H9 (cell line): ENCODE measurements around the gene SMAD3. TPM values are rescaled to one million over a fixed set of nuclear protein-coding genes. Genes with fewer than 3 reads are reported as not detected.

Source experiments
- DNase-seq: peaks from one replicate; pipeline ENCODE4 v3.0.0-alpha.2; 2017
- H2AFZ ChIP-seq: one replicate; pipeline ENCODE4 v1.6.1; 2013; ENCODE audit warnings: mild to moderate bottlenecking, low read length, control low read depth, moderate library complexity
- H2AK5ac ChIP-seq: 2 replicates; pipeline ENCODE4 v1.6.1; 2013; ENCODE audit warnings: low read length, control low read depth, mixed read lengths; ENCODE audit not compliant: insufficient read length
- H2BK120ac ChIP-seq: one replicate; pipeline ENCODE4 v1.6.1; 2013; ENCODE audit warnings: low read depth, mild to moderate bottlenecking, low read length, control low read depth, inconsistent platforms; ENCODE audit not compliant: poor library complexity, severe bottlenecking
- H2BK12ac ChIP-seq: 2 replicates; pipeline ENCODE4 v1.6.1; 2013; ENCODE audit warnings: low read length, control low read depth, mixed read lengths, low read depth; ENCODE audit not compliant: insufficient read length
- H2BK15ac ChIP-seq: 2 replicates; pipeline ENCODE4 v1.6.1; 2013; ENCODE audit warnings: low read depth, low read length, control low read depth
- H2BK20ac ChIP-seq: one replicate; pipeline ENCODE4 v1.6.1; 2013; ENCODE audit warnings: low read depth, mild to moderate bottlenecking, low read length, control low read depth, inconsistent platforms; ENCODE audit not compliant: poor library complexity, severe bottlenecking
- H2BK5ac ChIP-seq: 2 replicates; pipeline ENCODE4 v1.6.1; 2013; ENCODE audit warnings: low read length, control low read depth, mixed read lengths; ENCODE audit not compliant: insufficient read length
- H3K14ac ChIP-seq: 2 replicates; pipeline ENCODE4 v1.6.1; 2013; ENCODE audit warnings: low read length, control low read depth; ENCODE audit not compliant: insufficient read depth
- H3K18ac ChIP-seq: 2 replicates; pipeline ENCODE4 v1.6.1; 2013; ENCODE audit warnings: low read depth, mild to moderate bottlenecking, mixed read lengths, low read length, control low read depth; ENCODE audit not compliant: insufficient read length
- H3K23ac ChIP-seq: 2 replicates; pipeline ENCODE4 v1.6.1; 2013; ENCODE audit warnings: low read length, control low read depth, mixed read lengths, low read depth; ENCODE audit not compliant: insufficient read length
- H3K23me2 ChIP-seq: 2 replicates; pipeline ENCODE4 v1.6.1; 2013; ENCODE audit warnings: low read depth, mild to moderate bottlenecking, mixed read lengths, low read length, control low read depth; ENCODE audit not compliant: insufficient read length, poor library complexity, severe bottlenecking
- H3K27ac ChIP-seq: 2 replicates; pipeline ENCODE4 v1.5.1; 2013; ENCODE audit warnings: low read length, control low read depth, mixed read lengths, low read depth; ENCODE audit not compliant: insufficient read length
- H3K27me3 ChIP-seq: 2 replicates; pipeline ENCODE4 v1.6.1; 2013; ENCODE audit warnings: low read length, control low read depth, inconsistent platforms; ENCODE audit not compliant: insufficient read depth
- H3K4ac ChIP-seq: 2 replicates; pipeline ENCODE4 v1.6.1; 2013; ENCODE audit warnings: low read depth, mild to moderate bottlenecking, control low read depth, inconsistent platforms, low read length, moderate library complexity
- H3K4me1 ChIP-seq: 2 replicates; pipeline ENCODE4 v1.6.1; 2013; ENCODE audit warnings: low read length, control low read depth, inconsistent platforms; ENCODE audit not compliant: insufficient read depth
- H3K4me2 ChIP-seq: 2 replicates; pipeline ENCODE4 v1.6.1; 2013; ENCODE audit warnings: low read length, control low read depth, mixed read lengths; ENCODE audit not compliant: insufficient read length, insufficient read depth
- H3K56ac ChIP-seq: 2 replicates; pipeline ENCODE4 v1.6.1; 2013; ENCODE audit warnings: low read depth, mild to moderate bottlenecking, mixed read lengths, low read length, control low read depth; ENCODE audit not compliant: insufficient read length
- H3K79me1 ChIP-seq: 2 replicates; pipeline ENCODE4 v1.6.1; 2013; ENCODE audit warnings: low read depth, mild to moderate bottlenecking, moderate library complexity, low read length, control low read depth, inconsistent platforms; ENCODE audit not compliant: insufficient read depth, poor library complexity, severe bottlenecking
- H3K79me2 ChIP-seq: 2 replicates; pipeline ENCODE4 v1.6.1; 2013; ENCODE audit warnings: low read length, control low read depth, inconsistent platforms; ENCODE audit not compliant: insufficient read depth
- H3K9ac ChIP-seq: 2 replicates; pipeline ENCODE4 v1.6.1; 2013; ENCODE audit warnings: low read length, control low read depth, mixed read lengths; ENCODE audit not compliant: insufficient read length; ENCODE audit errors: extremely low read depth
- H3K9me3 ChIP-seq: one replicate; pipeline ENCODE4 v1.6.1; 2013; ENCODE audit warnings: low read depth, low read length, inconsistent platforms; ENCODE audit not compliant: control insufficient read depth
- H3T11ph ChIP-seq: one replicate; pipeline ENCODE4 v1.6.1; 2013; ENCODE audit warnings: mild to moderate bottlenecking, low read length, control low read depth, inconsistent platforms
- H4K20me1 ChIP-seq: one replicate; pipeline ENCODE4 v1.6.1; 2013; ENCODE audit not compliant: control insufficient read depth, insufficient read length, insufficient read depth
- H4K5ac ChIP-seq: 2 replicates; pipeline ENCODE4 v1.6.1; 2013; ENCODE audit warnings: low read depth, mild to moderate bottlenecking, mixed read lengths, low read length, control low read depth; ENCODE audit not compliant: insufficient read length
- H4K8ac ChIP-seq: replicated peaks from 2 replicates; pipeline ENCODE4 v1.6.1; 2013; ENCODE audit warnings: low read length, control low read depth, mixed read lengths, low read depth; ENCODE audit not compliant: insufficient read length
- H4K91ac ChIP-seq: 2 replicates; pipeline ENCODE4 v1.6.1; 2013; ENCODE audit warnings: low read depth, mild to moderate bottlenecking, moderate library complexity, mixed read lengths, low read length, control low read depth; ENCODE audit not compliant: insufficient read length
- H3K27ac Mint-ChIP-seq, 3 experiments: 2 replicates in 2 of 3; 3 replicates in 1 of 3; pipeline ENCODE4 v1.8.0; 2020 to 2021; ENCODE audit warnings: mixed read lengths in 3 of 3, mild to moderate bottlenecking in 1 of 3, moderate library complexity in 1 of 3
- H3K27me3 Mint-ChIP-seq: 2 replicates; pipeline ENCODE4 v1.8.0; 2021; ENCODE audit warnings: low read depth, mild to moderate bottlenecking, moderate library complexity, mixed read lengths
- H3K36me3 Mint-ChIP-seq, 3 experiments: 2 replicates in 2 of 3; 3 replicates in 1 of 3; pipeline ENCODE4 v1.8.0; 2020 to 2021; ENCODE audit warnings: low read depth in 3 of 3, mixed read lengths in 3 of 3; ENCODE audit not compliant: insufficient read depth in 1 of 3
- H3K4me1 Mint-ChIP-seq, 2 experiments: 2 replicates each; pipeline ENCODE4 v1.8.0; 2020; ENCODE audit warnings: mixed read lengths in 2 of 2
- H3K4me3 Mint-ChIP-seq, 2 experiments: 2 replicates in 1 of 2; 3 replicates in 1 of 2; pipeline ENCODE4 v1.8.0; 2020 to 2021; ENCODE audit warnings: mild to moderate bottlenecking in 2 of 2, mixed read lengths in 2 of 2, moderate library complexity in 1 of 2
- H3K9me3 Mint-ChIP-seq, 2 experiments: 2 replicates in 1 of 2; 3 replicates in 1 of 2; pipeline ENCODE4 v1.8.0; 2020; ENCODE audit warnings: mild to moderate bottlenecking in 2 of 2, mixed read lengths in 2 of 2, moderate library complexity in 1 of 2
- CTCF ChIP-seq: fragments of 200-600 bp; sonication (generic); conservative IDR thresholded peaks from 3 replicates; pipeline ENCODE4 v1.8.0; 2021; ENCODE audit warnings: antibody characterized with exemption, mild to moderate bottlenecking
- WGBS: extraction: QIAGEN DNeasy Blood & Tissue Kit; methylation state at CpG from one replicate; pipeline ENCODE4 v1.1.7; 2013; ENCODE audit warnings: missing lambda C conversion rate, low lambda C conversion rate, mixed read lengths; ENCODE audit not compliant: insufficient read length; ENCODE audit errors: extremely low coverage; 5-methylcytosine and 5-hydroxymethylcytosine counted together
- total RNA-seq: library from RNA; stranded (reverse); gene quantifications from 2 replicates; pipeline ENCODE4 v1.2.1, GENCODE V29; 2021

The SMAD3 gene
- total RNA-seq, 1 experiment from 2014 or later = 26.7 TPM

DNA sequence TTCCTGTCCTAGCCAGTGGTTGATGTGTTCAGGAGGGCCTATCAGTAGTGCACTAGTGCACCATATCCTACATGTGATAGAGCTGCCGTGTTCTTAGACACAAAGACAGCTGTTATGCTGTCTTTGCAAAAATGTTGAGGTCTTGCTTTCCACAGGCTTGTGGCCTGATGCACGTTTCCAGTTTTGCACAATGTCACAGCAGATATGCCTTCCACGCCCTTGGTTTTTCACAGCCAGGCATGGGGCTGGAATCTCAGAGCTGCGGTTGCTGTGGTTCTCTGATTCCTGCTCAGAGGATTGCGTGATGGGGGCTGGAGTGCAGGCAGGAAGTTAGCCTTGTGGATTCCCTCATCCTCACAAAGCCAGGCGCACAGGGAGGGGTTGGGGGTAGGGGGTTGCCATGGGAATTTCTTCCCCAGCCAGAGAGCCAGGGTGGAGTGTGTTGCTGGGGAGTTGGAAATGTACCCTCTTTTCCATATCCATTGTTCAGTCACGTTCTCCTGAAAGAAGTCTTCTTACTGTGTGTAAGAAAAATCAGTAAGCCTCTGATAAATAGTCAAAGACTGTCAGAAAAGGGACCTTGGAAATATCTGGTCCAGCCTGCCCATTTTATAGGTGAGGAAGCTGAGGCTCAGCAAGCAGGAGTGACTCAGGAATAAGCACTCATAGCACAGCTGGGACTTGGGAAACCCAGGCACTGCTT lies 79.4 kb downstream of the SMAD3 start:
- Histone ChIP-seq H4K20me1 (no peaks in the 10 kb centered on the region), H2BK5ac (no peak overlapping the region), H4K8ac (no peak overlapping the region), H2BK15ac (no peak overlapping the region), H3K4me2 (no peak overlapping the region), H2BK20ac (no peak overlapping the region), H3K14ac (no peak overlapping the region; the same call in 1 of the 2 replicates), H2AK5ac (no peak overlapping the region), H2AFZ (no peak overlapping the region), H3K4ac (no peak overlapping the region), H3K23me2 (no peaks in the 10 kb centered on the region), H3K23ac (no peak overlapping the region), H3K18ac (no peak overlapping the region), H3K27ac (peak overlapping the region; percentile 21), H4K5ac (no peak overlapping the region), H3K9me3 (no peaks in the 10 kb centered on the region), H3T11ph (no peak overlapping the region), H2BK12ac (no peak overlapping the region), H3K56ac (no peak overlapping the region), H4K91ac (no peak overlapping the region), H3K4me1 (peaks cover 31% of the 10 kb centered on the region; the same call in 1 of the 2 replicates), H2BK120ac (no peak overlapping the region), H3K79me2 (no peaks in the 10 kb centered on the region), H3K79me1 (no peaks in the 10 kb centered on the region), H3K27me3 (no peaks in the 10 kb centered on the region), H3K9ac (no peak overlapping the region)
- Mint-ChIP-seq H3K4me1 (peaks cover 84 to 86% of the 10 kb centered on the region in 2 experiments), H3K27me3 (no peaks in the 10 kb centered on the region), H3K36me3 (no peaks in the 10 kb centered on the region), H3K27ac (peak overlapping the region in 2 of 3 experiments; percentile 60 to 80; a peak in 4 of 7 replicates), H3K4me3 (peak overlapping the region in 1 of 2 experiments; percentile 38; a peak in 2 of 5 replicates), H3K9me3 (no peaks in the 10 kb centered on the region)
- DNase-seq = peak; percentile 67
- no CpG with 5 or more reads among the region's 7 CpGs for WGBS
- no peak for TF ChIP-seq CTCF
